ENCODE measurements around the gene FAM72A.

The FAM72A gene

GRCh38 chr1:206142770-206143169 lies 59.9 kb downstream of the FAM72A start:
- DNase-seq (ENCODE audit: low read depth): no peak
- Histone ChIP-seq H3K9me3 (ENCODE audit: control insufficient read depth, low read length) (peaks cover 16% of the 10 kb centered on the region), H3K27me3 (replicated peaks; ENCODE audit: control insufficient read depth, insufficient read depth, low read length) (peaks cover 74% of the 10 kb centered on the region), H3K4me3 (ENCODE audit: low read length) (no peak overlapping the region), H3K4me1 (ENCODE audit: control insufficient read depth, insufficient read depth, low read length) (no peaks in the 10 kb centered on the region), H3K9ac (ENCODE audit: low read length) (no peak overlapping the region), H3K36me3 (ENCODE audit: control insufficient read depth, insufficient read depth, low read length, severe bottlenecking) (no peaks in the 10 kb centered on the region)

- H3K27me3 ChIP-seq (replicated peaks; ENCODE audit: control insufficient read depth, insufficient read depth, low read length): peaks cover 73% of the 10 kb centered on the region
- DNase-seq (ENCODE audit: low read depth): no peak
- H3K4me1 ChIP-seq (ENCODE audit: control insufficient read depth, insufficient read depth, low read length): peaks cover under 1% of the 10 kb centered on the region
- no peak overlapping the region for H3K4me3 ChIP-seq (ENCODE audit: low read length)
- no peak overlapping the region for H3K9ac ChIP-seq (ENCODE audit: low read length)
- H3K36me3 ChIP-seq (ENCODE audit: control insufficient read depth, insufficient read depth, low read length, severe bottlenecking): no peaks in the 10 kb centered on the region
- peaks cover 14% of the 10 kb centered on the region for H3K9me3 ChIP-seq (ENCODE audit: control insufficient read depth, low read length)
Measured at GRCh38 chr1:206142011-206142410, 60.6 kb downstream of the FAM72A start.

- DNase-seq (ENCODE audit: low read depth): no peak
- H3K9me3 ChIP-seq (ENCODE audit: control insufficient read depth, low read length): peaks cover 13% of the 10 kb centered on the region
- no peaks in the 10 kb centered on the region for H3K36me3 ChIP-seq (ENCODE audit: control insufficient read depth, insufficient read depth, low read length, severe bottlenecking)
- H3K27me3 ChIP-seq (replicated peaks; ENCODE audit: control insufficient read depth, insufficient read depth, low read length): peaks cover 34% of the 10 kb centered on the region
- peaks cover 17% of the 10 kb centered on the region for H3K4me1 ChIP-seq (ENCODE audit: control insufficient read depth, insufficient read depth, low read length)
- H3K9ac ChIP-seq (ENCODE audit: low read length): peak overlapping the region; percentile 40
- H3K4me3 ChIP-seq (ENCODE audit: low read length): no peak overlapping the region
Measured at GRCh38 chr1:206136241-206136640, 66.4 kb downstream of the FAM72A start.
